ENCODE results near the gene LUC7L3. TPM values are rescaled to one million over a fixed set of nuclear protein-coding genes. Genes with fewer than 3 reads are reported as not detected.
A peak's percentile ranks its signal among the peaks of the same experiment; 100 is the strongest.

LUC7L3 gene
- total RNA-seq, 1 experiment from 2014 or later: 155 TPM

DNA sequence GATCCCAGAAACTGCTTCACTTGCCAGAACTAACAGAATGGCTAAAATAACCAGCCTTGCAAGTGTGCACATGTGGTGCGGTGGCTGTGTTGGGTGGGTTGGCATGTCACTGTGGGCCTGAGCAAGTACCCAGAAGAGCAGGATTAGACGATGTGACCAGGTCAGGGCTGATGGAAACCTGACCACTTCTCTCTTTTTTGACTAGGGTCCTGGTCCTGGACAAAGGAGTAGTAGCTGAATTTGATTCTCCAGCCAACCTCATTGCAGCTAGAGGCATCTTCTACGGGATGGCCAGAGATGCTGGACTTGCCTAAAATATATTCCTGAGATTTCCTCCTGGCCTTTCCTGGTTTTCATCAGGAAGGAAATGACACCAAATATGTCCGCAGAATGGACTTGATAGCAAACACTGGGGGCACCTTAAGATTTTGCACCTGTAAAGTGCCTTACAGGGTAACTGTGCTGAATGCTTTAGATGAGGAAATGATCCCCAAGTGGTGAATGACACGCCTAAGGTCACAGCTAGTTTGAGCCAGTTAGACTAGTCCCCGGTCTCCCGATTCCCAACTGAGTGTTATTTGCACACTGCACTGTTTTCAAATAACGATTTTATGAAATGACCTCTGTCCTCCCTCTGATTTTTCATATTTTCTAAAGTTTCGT, 28.4 kb upstream of the LUC7L3 start:
- TF ChIP-seq, protein P1, sequence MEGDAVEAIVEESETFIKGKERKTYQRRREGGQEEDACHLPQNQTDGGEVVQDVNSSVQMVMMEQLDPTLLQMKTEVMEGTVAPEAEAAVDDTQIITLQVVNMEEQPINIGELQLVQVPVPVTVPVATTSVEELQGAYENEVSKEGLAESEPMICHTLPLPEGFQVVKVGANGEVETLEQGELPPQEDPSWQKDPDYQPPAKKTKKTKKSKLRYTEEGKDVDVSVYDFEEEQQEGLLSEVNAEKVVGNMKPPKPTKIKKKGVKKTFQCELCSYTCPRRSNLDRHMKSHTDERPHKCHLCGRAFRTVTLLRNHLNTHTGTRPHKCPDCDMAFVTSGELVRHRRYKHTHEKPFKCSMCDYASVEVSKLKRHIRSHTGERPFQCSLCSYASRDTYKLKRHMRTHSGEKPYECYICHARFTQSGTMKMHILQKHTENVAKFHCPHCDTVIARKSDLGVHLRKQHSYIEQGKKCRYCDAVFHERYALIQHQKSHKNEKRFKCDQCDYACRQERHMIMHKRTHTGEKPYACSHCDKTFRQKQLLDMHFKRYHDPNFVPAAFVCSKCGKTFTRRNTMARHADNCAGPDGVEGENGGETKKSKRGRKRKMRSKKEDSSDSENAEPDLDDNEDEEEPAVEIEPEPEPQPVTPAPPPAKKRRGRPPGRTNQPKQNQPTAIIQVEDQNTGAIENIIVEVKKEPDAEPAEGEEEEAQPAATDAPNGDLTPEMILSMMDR (IDR thresholded peaks at IDR 0.05; ENCODE audit: unreplicated experiment): no peak
- Mint-ChIP-seq H3K36me3 (ENCODE audit: insufficient read depth, unreplicated experiment) (peaks cover 62% of the 10 kb centered on the region), H3K27me3 (ENCODE audit: unreplicated experiment) (no peaks in the 10 kb centered on the region), H3K4me3 (ENCODE audit: low read depth, unreplicated experiment) (peak overlapping the region; percentile 51), H3K4me1 (ENCODE audit: low read depth, unreplicated experiment) (peaks cover 87% of the 10 kb centered on the region), H3K27ac (ENCODE audit: unreplicated experiment) (peak overlapping the region; percentile 50), H3K9me3 (ENCODE audit: low read depth, unreplicated experiment) (no peaks in the 10 kb centered on the region)
- BruUV-seq (replicated peaks): TSS peak; percentile 60
- intact Hi-C loops (cut with micrococcal nuclease; ENCODE audit: unreplicated experiment): loop anchor here (10.0 kb wide), 1 partner anchor 154 kb away; no protein-coding TSS in a partner anchor
- CTCF ChIA-PET: interaction anchor here (0.5 to 7.6 kb wide), 4 partner anchors 17 to 63 kb away, joined by 3 to 130 read pairs (median 42); partner anchors contain the start of genes ABCC3 and ANKRD40
- peak; percentile 53 for DNase-seq

DNA sequence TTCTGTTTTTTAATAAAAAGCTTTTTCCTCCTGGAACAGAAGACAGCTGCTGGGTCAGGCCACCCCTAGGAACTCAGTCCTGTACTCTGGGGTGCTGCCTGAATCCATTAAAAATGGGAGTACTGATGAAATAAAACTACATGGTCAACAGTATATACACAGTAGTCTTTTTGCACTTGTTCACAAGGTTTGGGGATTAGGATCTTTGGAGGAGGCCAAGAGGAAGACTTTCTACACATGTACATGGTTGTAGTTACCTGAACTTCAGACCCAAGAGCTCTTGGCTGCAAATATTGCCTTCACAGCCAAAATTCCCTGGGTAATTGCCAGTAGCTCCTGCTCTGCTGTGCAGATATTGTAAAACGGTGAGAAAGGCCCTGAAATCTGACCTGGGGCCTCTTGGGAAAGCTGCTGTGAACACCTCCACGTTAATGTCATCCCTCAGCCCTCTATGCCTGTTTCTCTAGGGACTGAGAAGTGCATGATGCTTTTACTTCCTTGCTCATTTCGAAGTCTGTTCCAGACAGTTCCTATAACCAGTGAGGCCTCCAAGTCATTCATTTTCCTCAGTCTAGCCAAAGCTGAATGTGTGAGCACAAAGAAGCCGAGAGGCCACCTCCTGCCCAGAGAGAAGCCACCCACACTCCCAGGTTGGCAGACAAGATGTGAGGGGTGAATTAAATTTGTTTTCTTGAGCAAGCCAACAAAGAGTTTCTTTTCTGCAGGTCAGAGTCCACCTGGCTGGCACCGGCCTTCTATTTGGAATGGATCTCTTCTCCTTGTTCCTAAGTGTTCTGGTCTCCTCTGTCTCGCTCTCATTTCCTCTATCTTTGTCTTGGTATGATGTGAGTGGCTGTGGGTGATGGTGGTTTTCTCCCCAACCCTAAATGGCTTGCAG, 27.6 kb upstream of the LUC7L3 start:
- no peak for DNase-seq
- TF ChIP-seq, protein P1 (IDR thresholded peaks at IDR 0.05; ENCODE audit: unreplicated experiment): no peak
- Mint-ChIP-seq H3K4me1 (ENCODE audit: low read depth, unreplicated experiment) (peaks cover 83% of the 10 kb centered on the region), H3K27ac (ENCODE audit: unreplicated experiment) (peak overlapping the region; percentile 50), H3K9me3 (ENCODE audit: low read depth, unreplicated experiment) (no peaks in the 10 kb centered on the region), H3K4me3 (ENCODE audit: low read depth, unreplicated experiment) (peak overlapping the region; percentile 51), H3K36me3 (ENCODE audit: insufficient read depth, unreplicated experiment) (peaks cover 61% of the 10 kb centered on the region), H3K27me3 (ENCODE audit: unreplicated experiment) (no peaks in the 10 kb centered on the region)
- no TSS peak for BruUV-seq (replicated peaks)
- CTCF ChIA-PET: interaction anchor here (0.5 to 7.6 kb wide), 16 partner anchors 16 to 309 kb away, joined by 3 to 130 read pairs (median 5); partner anchors contain the start of genes ABCC3, ANKRD40 and CACNA1G
- intact Hi-C loops (cut with micrococcal nuclease; ENCODE audit: unreplicated experiment): loop anchor here (2.0 to 10.0 kb wide), 4 partner anchors 31 to 209 kb away; no protein-coding TSS in a partner anchor

DNA sequence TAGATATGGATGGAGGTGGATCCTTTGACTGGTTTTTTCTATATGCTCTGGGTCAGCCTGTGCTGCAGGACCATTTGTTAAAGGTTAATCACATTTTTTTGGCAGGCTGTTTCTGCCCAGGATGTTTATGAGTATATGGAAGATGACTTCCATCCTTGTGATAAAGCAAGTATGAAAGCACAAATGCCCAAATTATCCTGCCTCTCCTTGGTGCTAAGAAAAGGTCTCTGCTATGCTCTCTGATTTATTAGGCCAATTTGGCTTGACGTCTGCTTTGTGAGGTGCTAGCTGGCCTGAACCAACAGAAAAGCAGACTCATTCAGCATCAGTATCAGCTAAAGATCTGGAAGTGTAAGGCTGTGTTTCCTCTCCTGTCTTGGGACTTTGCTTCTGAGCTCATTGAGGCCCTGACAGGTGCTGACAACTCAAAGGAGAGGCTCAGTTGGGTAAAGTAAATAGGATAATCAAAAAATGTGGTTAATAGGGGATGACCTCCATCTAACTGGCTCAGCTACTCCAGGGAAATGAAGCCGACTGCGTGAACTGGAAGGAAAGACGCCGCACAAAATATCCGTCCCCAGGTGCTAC, 26.9 kb upstream of the LUC7L3 start:
- TF ChIP-seq, protein P1 (IDR thresholded peaks at IDR 0.05; ENCODE audit: unreplicated experiment): no peak
- BruUV-seq (replicated peaks): no TSS peak
- CTCF ChIA-PET: interaction anchor here (0.5 to 7.6 kb wide), 19 partner anchors 12 to 310 kb away, joined by 3 to 130 read pairs (median 5); partner anchors contain the start of genes ABCC3, ANKRD40 and CACNA1G
- Mint-ChIP-seq H3K4me1 (ENCODE audit: low read depth, unreplicated experiment) (peaks cover 83% of the 10 kb centered on the region), H3K27ac (ENCODE audit: unreplicated experiment) (peak overlapping the region; percentile 50), H3K36me3 (ENCODE audit: insufficient read depth, unreplicated experiment) (peaks cover 64% of the 10 kb centered on the region), H3K4me3 (ENCODE audit: low read depth, unreplicated experiment) (peak overlapping the region; percentile 51), H3K9me3 (ENCODE audit: low read depth, unreplicated experiment) (no peaks in the 10 kb centered on the region), H3K27me3 (ENCODE audit: unreplicated experiment) (no peaks in the 10 kb centered on the region)
- DNase-seq: peak; percentile 56
- intact Hi-C loops (cut with micrococcal nuclease; ENCODE audit: unreplicated experiment): loop anchor here (2.0 to 10.0 kb wide), 4 partner anchors 32 to 210 kb away; no protein-coding TSS in a partner anchor

All from Calu3 (cell line).